NCI-H2029 treated with DMSO at 0.1 percent for 48 hours (cell line): ENCODE measurements around the gene ARHGEF28.

Experiments
- DNase-seq: peaks from one replicate; lab custom pipeline; 2025; lab: John Stamatoyannopoulos, UW

The ARHGEF28 gene

GRCh38 chr5:73625944-73626811 lies at the start of gene ARHGEF28:
ARHGEF28 (plus strand) TSS chr5:73626196; CDS start chr5:73684852, 58,656 bp downstream.
- DNase-seq = peak; percentile 19

GRCh38 chr5:73582285-73583145 lies 43.5 kb upstream of the ARHGEF28 start:
- no peak for DNase-seq

- no peak for DNase-seq
Measured at GRCh38 chr5:73587923-73588322, 38.1 kb upstream of the ARHGEF28 start.

GRCh38 chr5:73591102-73591695 lies 34.8 kb upstream of the ARHGEF28 start:
- DNase-seq = peak; percentile 83

- DNase-seq = no peak
Measured at GRCh38 chr5:73591698-73592501, 34.1 kb upstream of the ARHGEF28 start.

- no peak for DNase-seq
Measured at GRCh38 chr5:73592551-73592950, 33.4 kb upstream of the ARHGEF28 start.

- DNase-seq = peak; percentile 10
Measured at GRCh38 chr5:73596705-73597328, 29.2 kb upstream of the ARHGEF28 start.

- no peak for DNase-seq
Measured at GRCh38 chr5:73599380-73599779, 26.6 kb upstream of the ARHGEF28 start.

- no peak for DNase-seq
Measured at GRCh38 chr5:73603998-73604397, 22.0 kb upstream of the ARHGEF28 start.

- DNase-seq = no peak
Measured at GRCh38 chr5:73605223-73606087, 20.5 kb upstream of the ARHGEF28 start.

GRCh38 chr5:73606206-73606753 lies 19.7 kb upstream of the ARHGEF28 start:
- DNase-seq = no peak

GRCh38 chr5:73607228-73607627 lies 18.8 kb upstream of the ARHGEF28 start:
- no peak for DNase-seq

- no peak for DNase-seq
Measured at GRCh38 chr5:73612799-73613198, 13.2 kb upstream of the ARHGEF28 start.

GRCh38 chr5:73615085-73615484 lies 10.9 kb upstream of the ARHGEF28 start:
- no peak for DNase-seq

- DNase-seq = no peak
Measured at GRCh38 chr5:73615947-73616346, 10.0 kb upstream of the ARHGEF28 start.

- DNase-seq = no peak
Measured at GRCh38 chr5:73617510-73618279, 8.3 kb upstream of the ARHGEF28 start.

GRCh38 chr5:73619606-73620333 lies 6.2 kb upstream of the ARHGEF28 start:
- DNase-seq = no peak

GRCh38 chr5:73620334-73620687 lies 5.7 kb upstream of the ARHGEF28 start:
- no peak for DNase-seq
